Measurements from ENCODE around the gene TFEB. TPM values are rescaled to one million over a fixed set of nuclear protein-coding genes. Genes with fewer than 3 reads are reported as not detected.

TFEB gene
- total RNA-seq, 1 donor from 2014 or later, result 5.1 TPM

GRCh38 chr6:41675992-41676391 is 59.4 kb downstream of the TFEB start:
- no peak for TF ChIP-seq CTCF (IDR thresholded peaks at IDR 0.05; ENCODE audit: insufficient read depth, low read length, poor library complexity, severe bottlenecking)
- Histone ChIP-seq H3K36me3 (ENCODE audit: control insufficient read depth, insufficient read depth, low read length) (no peaks in the 10 kb centered on the region), H3K27me3 (ENCODE audit: control insufficient read depth, insufficient read depth, low read length) (peaks cover 33% of the 10 kb centered on the region), H3K4me3 (ENCODE audit: low read depth, low read length) (no peak overlapping the region)
- DNase-seq (ENCODE audit: low read depth), result no peak

- Histone ChIP-seq H3K4me3 (ENCODE audit: low read depth, low read length) (no peak overlapping the region), H3K36me3 (ENCODE audit: control insufficient read depth, insufficient read depth, low read length) (no peaks in the 10 kb centered on the region), H3K27me3 (ENCODE audit: control insufficient read depth, insufficient read depth, low read length) (peaks cover 33% of the 10 kb centered on the region)
- TF ChIP-seq CTCF (IDR thresholded peaks at IDR 0.05; ENCODE audit: insufficient read depth, low read length, poor library complexity, severe bottlenecking), result no peak
- DNase-seq (ENCODE audit: low read depth), result no peak
These were observed 60.1 kb downstream of the TFEB start for GRCh38 chr6:41675176-41675775.

GRCh38 chr6:41674231-41675000 is 61.0 kb downstream of the TFEB start:
- TF ChIP-seq CTCF (IDR thresholded peaks at IDR 0.05; ENCODE audit: insufficient read depth, low read length, poor library complexity, severe bottlenecking), result no peak

GRCh38 chr6:41673704-41674000 is 61.8 kb downstream of the TFEB start:
- no peak for DNase-seq (ENCODE audit: low read depth)
- Histone ChIP-seq H3K4me3 (ENCODE audit: low read depth, low read length) (no peak overlapping the region), H3K27me3 (ENCODE audit: control insufficient read depth, insufficient read depth, low read length) (peaks cover 33% of the 10 kb centered on the region), H3K36me3 (ENCODE audit: control insufficient read depth, insufficient read depth, low read length) (no peaks in the 10 kb centered on the region)
- TF ChIP-seq CTCF (IDR thresholded peaks at IDR 0.05; ENCODE audit: insufficient read depth, low read length, poor library complexity, severe bottlenecking), result no peak

More at GRCh38 chr6:41674231-41675000, 61.0 kb downstream of the TFEB start:
- no peak for DNase-seq (ENCODE audit: low read depth)
- Histone ChIP-seq H3K27me3 (ENCODE audit: control insufficient read depth, insufficient read depth, low read length) (peaks cover 33% of the 10 kb centered on the region), H3K4me3 (ENCODE audit: low read depth, low read length) (no peak overlapping the region), H3K36me3 (ENCODE audit: control insufficient read depth, insufficient read depth, low read length) (no peaks in the 10 kb centered on the region)

DNA sequence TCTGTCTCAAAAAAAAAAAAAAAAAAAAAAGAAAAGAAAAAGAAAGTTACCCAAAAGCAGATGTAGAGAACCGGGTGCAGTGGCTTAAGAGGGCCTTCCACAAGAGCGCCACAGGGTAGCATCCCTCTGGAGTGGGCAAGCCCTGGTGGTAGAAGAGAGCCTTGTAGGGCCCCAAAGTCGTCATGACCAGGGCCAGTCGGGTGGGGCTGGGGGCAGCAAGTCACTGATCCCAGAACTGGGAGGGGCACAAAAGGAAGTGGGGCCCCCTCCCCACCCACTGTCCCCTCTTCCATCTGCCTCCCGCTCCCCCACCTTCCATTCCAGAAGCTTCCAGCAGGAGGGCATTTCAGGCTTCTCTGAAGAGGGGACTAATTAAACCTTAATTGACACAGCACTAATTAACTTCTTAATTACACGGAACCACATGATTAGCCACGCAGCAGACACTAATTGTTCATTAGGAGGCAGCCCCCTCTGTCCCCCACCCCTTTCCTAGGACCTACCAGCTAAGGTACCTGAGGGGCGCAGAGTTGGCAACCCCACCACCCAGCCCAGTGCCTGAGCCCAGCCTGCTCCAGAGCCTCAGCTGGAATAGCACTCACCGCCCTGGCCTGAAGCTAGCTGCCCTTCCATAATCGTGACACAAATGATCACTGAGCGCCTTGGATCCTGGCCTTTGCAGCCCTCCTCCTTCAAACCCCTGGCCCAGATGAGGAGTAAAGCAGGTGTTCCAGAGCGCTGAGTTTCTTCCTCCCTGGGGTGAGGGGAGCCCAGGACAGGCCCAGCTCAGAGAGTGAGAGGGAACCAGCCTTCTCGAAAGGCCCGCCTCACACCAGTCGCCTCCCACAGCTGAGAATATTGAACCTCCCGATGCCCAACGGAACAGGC is 62.3 kb downstream of the TFEB start:
- DNase-seq (ENCODE audit: low read depth), result no peak
- Histone ChIP-seq H3K4me3 (ENCODE audit: low read depth, low read length) (no peak overlapping the region), H3K27me3 (ENCODE audit: control insufficient read depth, insufficient read depth, low read length) (peaks cover 30% of the 10 kb centered on the region), H3K36me3 (ENCODE audit: control insufficient read depth, insufficient read depth, low read length) (no peaks in the 10 kb centered on the region)
- no peak for TF ChIP-seq CTCF (IDR thresholded peaks at IDR 0.05; ENCODE audit: insufficient read depth, low read length, poor library complexity, severe bottlenecking)

Measured in kidney epithelial cell (primary cell).